ENCODE measurements around the gene F2RL1.
"Not testable (repeated sequence)": the region's sequence is repeated elsewhere in the genome, so short reads cannot be mapped to it uniquely, and the experiment has no call there.

F2RL1 gene

GRCh38 chr5:76818844-76819831, at the start of gene F2RL1:
TSS of gene F2RL1 (plus strand) at chr5:76819030. CDS start at chr5:76819183, 153 bp downstream.
- Mint-ChIP-seq H3K4me1 (peaks cover 17% of the 10 kb centered on the region), H3K36me3 (no peaks in the 10 kb centered on the region), H3K27me3 (peaks cover 65% of the 10 kb centered on the region), H3K4me3 (peak within 1 kb of the TSS; percentile 76), H3K27ac (no peak within 1 kb of the TSS), H3K9me3 (no peaks in the 10 kb centered on the region)
- CTCF ChIA-PET, result interaction anchor here (0.7 kb wide), 1 partner anchor 26 kb away, joined by 3 read pairs; no protein-coding TSS in a partner anchor
- peak; percentile 65 for DNase-seq

GRCh38 chr5:76771041-76771440, 47.8 kb upstream of the F2RL1 start:
- CTCF ChIA-PET, result interaction anchor here (5.9 kb wide), 1 partner anchor 171 kb away, joined by 75 read pairs; no protein-coding TSS in a partner anchor
- H3K4me3 Mint-ChIP-seq, H3K4me1 Mint-ChIP-seq, DNase-seq, H3K27ac Mint-ChIP-seq, H3K36me3 Mint-ChIP-seq, H3K9me3 Mint-ChIP-seq, H3K27me3 Mint-ChIP-seq: not testable (repeated sequence)

GRCh38 chr5:76771705-76772405, 47.0 kb upstream of the F2RL1 start:
- Mint-ChIP-seq H3K27ac (no peak overlapping the region), H3K27me3 (peaks cover 9% of the 10 kb centered on the region), H3K36me3 (no peaks in the 10 kb centered on the region), H3K4me3 (no peak overlapping the region), H3K9me3 (no peaks in the 10 kb centered on the region), H3K4me1 (peaks cover 4% of the 10 kb centered on the region)
- DNase-seq, result no peak
- CTCF ChIA-PET, result interaction anchor here (5.9 kb wide), 1 partner anchor 172 kb away, joined by 75 read pairs; no protein-coding TSS in a partner anchor

GRCh38 chr5:76775921-76776320, 42.9 kb upstream of the F2RL1 start:
- no peak for DNase-seq
- Mint-ChIP-seq H3K27ac (no peak overlapping the region), H3K9me3 (no peaks in the 10 kb centered on the region), H3K36me3 (no peaks in the 10 kb centered on the region), H3K4me3 (no peak overlapping the region), H3K27me3 (peaks cover 5% of the 10 kb centered on the region), H3K4me1 (peaks cover 4% of the 10 kb centered on the region)
- CTCF ChIA-PET, result interaction anchor here (1.3 to 5.9 kb wide), 4 partner anchors 15 to 193 kb away, joined by 4 to 75 read pairs (median 35); partner anchors contain the start of gene F2R

- H3K27ac Mint-ChIP-seq, result no peak overlapping the region
- H3K36me3 Mint-ChIP-seq, result no peaks in the 10 kb centered on the region
- H3K4me3 Mint-ChIP-seq, result no peak overlapping the region
- peaks cover 8% of the 10 kb centered on the region for H3K27me3 Mint-ChIP-seq
- CTCF ChIA-PET, result interaction anchor here (0.6 to 5.9 kb wide), 3 partner anchors 59 to 250 kb away, joined by 3 to 75 read pairs (median 54); partner anchors contain the start of gene F2R
- peaks cover 4% of the 10 kb centered on the region for H3K4me1 Mint-ChIP-seq
- no peaks in the 10 kb centered on the region for H3K9me3 Mint-ChIP-seq
- no peak for DNase-seq
These were observed 42.4 kb upstream of the F2RL1 start for GRCh38 chr5:76776391-76776790.

GRCh38 chr5:76780616-76781015, 38.2 kb upstream of the F2RL1 start:
- DNase-seq, H3K4me1 Mint-ChIP-seq, CTCF ChIA-PET, H3K36me3 Mint-ChIP-seq, H3K27ac Mint-ChIP-seq, H3K4me3 Mint-ChIP-seq, H3K9me3 Mint-ChIP-seq: not testable (repeated sequence)
- H3K27me3 Mint-ChIP-seq, result peaks cover 15% of the 10 kb centered on the region

GRCh38 chr5:76781775-76782174, 37.1 kb upstream of the F2RL1 start:
- CTCF ChIA-PET, result interaction anchor here (0.6 kb wide), 1 partner anchor 180 kb away, joined by 4 read pairs; no protein-coding TSS in a partner anchor
- H3K9me3 Mint-ChIP-seq, result no peaks in the 10 kb centered on the region
- H3K27ac Mint-ChIP-seq, result no peak overlapping the region

GRCh38 chr5:76782444-76782843, 36.4 kb upstream of the F2RL1 start:
- Mint-ChIP-seq H3K27ac (no peak overlapping the region), H3K4me3 (no peak overlapping the region), H3K36me3 (no peaks in the 10 kb centered on the region), H3K4me1 (no peaks in the 10 kb centered on the region), H3K27me3 (peaks cover 11% of the 10 kb centered on the region), H3K9me3 (no peaks in the 10 kb centered on the region)
- DNase-seq, result no peak
- CTCF ChIA-PET, result interaction anchor here (0.6 kb wide), 1 partner anchor 180 kb away, joined by 4 read pairs; no protein-coding TSS in a partner anchor

More at GRCh38 chr5:76781775-76782174, 37.1 kb upstream of the F2RL1 start:
- H3K4me1 Mint-ChIP-seq, result no peaks in the 10 kb centered on the region
- H3K27me3 Mint-ChIP-seq, result peaks cover 11% of the 10 kb centered on the region
- no peak for DNase-seq
- H3K36me3 Mint-ChIP-seq, result no peaks in the 10 kb centered on the region
- no peak overlapping the region for H3K4me3 Mint-ChIP-seq

GRCh38 chr5:76787237-76787636, 31.6 kb upstream of the F2RL1 start:
- Mint-ChIP-seq H3K4me1 (peaks cover 18% of the 10 kb centered on the region), H3K27ac (no peak overlapping the region), H3K27me3 (peaks cover 4% of the 10 kb centered on the region), H3K36me3 (no peaks in the 10 kb centered on the region), H3K9me3 (no peaks in the 10 kb centered on the region), H3K4me3 (no peak overlapping the region)
- CTCF ChIA-PET, result interaction anchor here (0.7 kb wide), 1 partner anchor 13 kb away, joined by 3 read pairs; no protein-coding TSS in a partner anchor
- no peak for DNase-seq

- CTCF ChIA-PET, result no interaction called here
These were observed 30.5 kb upstream of the F2RL1 start for GRCh38 chr5:76788362-76788761.

GRCh38 chr5:76789275-76789674, 29.6 kb upstream of the F2RL1 start:
- peaks cover 18% of the 10 kb centered on the region for H3K4me1 Mint-ChIP-seq
- not testable (repeated sequence) for H3K4me3 Mint-ChIP-seq, H3K27me3 Mint-ChIP-seq, H3K9me3 Mint-ChIP-seq, H3K36me3 Mint-ChIP-seq, H3K27ac Mint-ChIP-seq, DNase-seq
- CTCF ChIA-PET, result interaction anchor here (3.7 kb wide), 1 partner anchor 14 kb away, joined by 16 read pairs; no protein-coding TSS in a partner anchor

More at GRCh38 chr5:76788362-76788761, 30.5 kb upstream of the F2RL1 start:
- H3K27ac Mint-ChIP-seq, result no peak overlapping the region
- H3K27me3 Mint-ChIP-seq, result no peaks in the 10 kb centered on the region
- peaks cover 18% of the 10 kb centered on the region for H3K4me1 Mint-ChIP-seq
- H3K4me3 Mint-ChIP-seq, result no peak overlapping the region
- DNase-seq, result no peak
- H3K36me3 Mint-ChIP-seq, result no peaks in the 10 kb centered on the region
- H3K9me3 Mint-ChIP-seq, result no peaks in the 10 kb centered on the region

GRCh38 chr5:76789991-76790581, 28.7 kb upstream of the F2RL1 start:
- DNase-seq, result no peak
- H3K4me3 Mint-ChIP-seq, result no peak overlapping the region
- H3K4me1 Mint-ChIP-seq, result peaks cover 18% of the 10 kb centered on the region
- H3K36me3 Mint-ChIP-seq, result no peaks in the 10 kb centered on the region
- H3K27ac Mint-ChIP-seq, result no peak overlapping the region
- H3K9me3 Mint-ChIP-seq, result no peaks in the 10 kb centered on the region
- no peaks in the 10 kb centered on the region for H3K27me3 Mint-ChIP-seq
- CTCF ChIA-PET, result interaction anchor here (1.3 to 3.7 kb wide), 3 partner anchors 15 to 226 kb away, joined by 4 to 16 read pairs (median 7); no protein-coding TSS in a partner anchor

- CTCF ChIA-PET, result interaction anchor here (1.3 to 3.7 kb wide), 3 partner anchors 16 to 225 kb away, joined by 4 to 16 read pairs (median 7); no protein-coding TSS in a partner anchor
- Mint-ChIP-seq H3K27ac (no peak overlapping the region), H3K27me3 (no peaks in the 10 kb centered on the region), H3K4me3 (no peak overlapping the region), H3K9me3 (no peaks in the 10 kb centered on the region), H3K36me3 (no peaks in the 10 kb centered on the region), H3K4me1 (peaks cover 18% of the 10 kb centered on the region)
- no peak for DNase-seq
These were observed 28.1 kb upstream of the F2RL1 start for GRCh38 chr5:76790632-76791290.
